PC-3 (cell line): ENCODE measurements around the gene SLC43A3.

Source experiments
- EZH2 ChIP-seq: fragments of 300-600 bp; sonication (generic); IDR thresholded peaks from one replicate; pipeline ENCODE4 v1.6.1; 2017; ENCODE audit warnings: antibody characterized with exemption, mild to moderate bottlenecking, low read length; ENCODE audit not compliant: unreplicated experiment
- EZH2phosphoT487 ChIP-seq: fragments of 300-600 bp; sonication (generic); IDR thresholded peaks from 2 replicates; pipeline ENCODE4 v1.6.1; 2018; ENCODE audit warnings: mild to moderate bottlenecking, antibody characterized with exemption, low read length, borderline replicate concordance
- TF ChIP-seq, protein P1 (sequence below): fragments of 300-600 bp; sonication (generic); conservative IDR thresholded peaks from 2 replicates; pipeline ENCODE4 v1.5.1; 2017; ENCODE audit warnings: antibody characterized with exemption, low read depth, mild to moderate bottlenecking, low read length

DNA sequence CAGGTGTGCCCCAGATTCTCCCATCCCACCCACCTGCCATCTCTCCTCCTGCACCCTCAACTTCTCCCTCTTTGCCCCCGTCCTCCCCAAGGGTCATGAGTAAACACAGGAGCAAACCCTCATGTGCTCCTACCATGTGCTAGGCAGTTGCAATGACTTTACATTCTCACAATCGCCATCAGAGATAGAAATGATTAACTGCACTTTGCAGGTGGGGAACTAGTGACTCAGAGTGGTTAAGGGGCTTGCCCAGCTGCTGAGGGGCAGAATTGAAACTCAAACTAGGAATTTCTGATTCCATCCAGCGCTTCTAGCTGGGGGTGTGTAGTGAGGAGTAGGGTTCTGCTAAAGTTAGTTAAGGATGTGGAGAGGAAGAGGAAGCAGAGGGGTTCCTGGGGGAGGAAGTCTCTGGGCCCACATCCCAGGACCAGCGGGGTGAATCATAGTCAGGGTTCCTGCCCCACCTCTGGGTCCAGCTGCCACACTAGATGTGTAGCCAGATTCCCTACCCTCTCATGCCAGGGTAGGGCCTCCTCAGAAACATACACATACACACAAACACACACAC is 20.5 kb downstream of the SLC43A3 start:
- TF ChIP-seq, protein P1, sequence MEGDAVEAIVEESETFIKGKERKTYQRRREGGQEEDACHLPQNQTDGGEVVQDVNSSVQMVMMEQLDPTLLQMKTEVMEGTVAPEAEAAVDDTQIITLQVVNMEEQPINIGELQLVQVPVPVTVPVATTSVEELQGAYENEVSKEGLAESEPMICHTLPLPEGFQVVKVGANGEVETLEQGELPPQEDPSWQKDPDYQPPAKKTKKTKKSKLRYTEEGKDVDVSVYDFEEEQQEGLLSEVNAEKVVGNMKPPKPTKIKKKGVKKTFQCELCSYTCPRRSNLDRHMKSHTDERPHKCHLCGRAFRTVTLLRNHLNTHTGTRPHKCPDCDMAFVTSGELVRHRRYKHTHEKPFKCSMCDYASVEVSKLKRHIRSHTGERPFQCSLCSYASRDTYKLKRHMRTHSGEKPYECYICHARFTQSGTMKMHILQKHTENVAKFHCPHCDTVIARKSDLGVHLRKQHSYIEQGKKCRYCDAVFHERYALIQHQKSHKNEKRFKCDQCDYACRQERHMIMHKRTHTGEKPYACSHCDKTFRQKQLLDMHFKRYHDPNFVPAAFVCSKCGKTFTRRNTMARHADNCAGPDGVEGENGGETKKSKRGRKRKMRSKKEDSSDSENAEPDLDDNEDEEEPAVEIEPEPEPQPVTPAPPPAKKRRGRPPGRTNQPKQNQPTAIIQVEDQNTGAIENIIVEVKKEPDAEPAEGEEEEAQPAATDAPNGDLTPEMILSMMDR = no peak
- TF ChIP-seq EZH2phosphoT487 = no peak
- TF ChIP-seq EZH2 = no peak
